Suppressor macrophage treated with lipopolysaccharide for 4 hours (primary cell): Measurements from ENCODE around the gene MRPS7.

Experiments used
- DNase-seq: peaks from one replicate; pipeline ENCODE4 v3.0.0-alpha.2; 2020

MRPS7 gene

DNA sequence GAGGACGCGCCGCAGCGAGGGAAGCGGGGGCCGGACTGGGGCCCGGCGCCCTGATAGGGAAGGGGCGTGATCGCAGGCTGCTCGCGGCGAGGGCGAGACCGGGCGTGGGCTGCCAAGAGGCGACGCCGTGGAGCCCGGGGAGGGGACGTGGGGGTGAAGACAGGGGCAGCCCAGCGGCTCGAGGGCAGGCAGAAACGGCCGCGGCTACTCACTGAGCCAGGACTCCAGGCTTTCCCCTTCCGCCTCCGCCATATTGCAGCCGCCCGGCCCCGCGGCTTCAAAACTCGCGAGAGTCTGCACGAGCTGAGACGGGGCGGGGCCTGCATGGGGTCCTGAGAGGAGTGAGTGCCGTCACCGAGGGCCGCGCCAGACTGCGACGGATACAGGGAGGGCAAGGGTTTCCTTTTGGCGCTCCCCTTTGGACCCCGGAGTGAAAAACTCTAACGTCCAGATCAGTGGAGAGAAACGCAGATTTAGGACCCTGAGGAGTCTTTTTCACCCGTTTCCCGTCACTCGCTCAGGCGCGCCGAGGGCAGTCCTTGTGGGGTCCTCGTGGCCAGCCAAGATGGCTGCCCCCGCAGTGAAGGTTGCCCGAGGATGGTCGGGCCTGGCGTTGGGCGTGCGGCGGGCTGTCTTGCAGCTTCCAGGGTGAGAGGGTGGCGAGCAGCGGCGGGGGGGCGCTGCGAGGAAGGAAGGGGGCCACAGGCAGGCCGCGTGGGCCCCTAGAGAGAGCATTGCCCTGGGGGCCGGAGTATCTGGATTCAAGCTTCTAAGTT lies at the start of gene MRPS7, which contains the start of gene GGA3:
MRPS7 (plus strand) TSS at position 544 of the 776 bp plus-strand sequence; CDS start at position 566, 22 bp downstream.
GGA3 (minus strand) TSS at position 271 of the 776 bp plus-strand sequence; CDS start at position 252, 19 bp downstream.
- peak; percentile 98 for DNase-seq

DNA sequence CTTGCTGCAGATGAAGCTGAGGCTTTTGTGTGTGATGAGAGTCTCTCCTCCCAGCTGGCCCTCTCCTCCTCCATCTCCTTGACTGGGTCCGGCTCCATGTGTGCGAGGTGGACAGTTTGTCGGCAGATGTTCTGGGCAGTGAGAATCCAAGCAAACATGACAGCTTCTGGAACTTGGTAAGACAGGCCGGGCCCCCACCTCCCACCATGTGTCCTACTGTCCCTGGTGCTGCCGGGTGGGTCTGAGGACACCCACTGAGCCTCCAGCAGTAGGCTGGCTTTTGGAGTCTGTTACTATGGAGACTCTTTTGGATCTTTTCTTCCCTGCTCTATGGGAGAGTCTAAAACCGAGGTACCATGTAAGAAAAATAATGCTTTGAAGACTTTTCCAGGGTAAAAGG lies 43.5 kb upstream of the MRPS7 start:
- no peak for DNase-seq

DNA sequence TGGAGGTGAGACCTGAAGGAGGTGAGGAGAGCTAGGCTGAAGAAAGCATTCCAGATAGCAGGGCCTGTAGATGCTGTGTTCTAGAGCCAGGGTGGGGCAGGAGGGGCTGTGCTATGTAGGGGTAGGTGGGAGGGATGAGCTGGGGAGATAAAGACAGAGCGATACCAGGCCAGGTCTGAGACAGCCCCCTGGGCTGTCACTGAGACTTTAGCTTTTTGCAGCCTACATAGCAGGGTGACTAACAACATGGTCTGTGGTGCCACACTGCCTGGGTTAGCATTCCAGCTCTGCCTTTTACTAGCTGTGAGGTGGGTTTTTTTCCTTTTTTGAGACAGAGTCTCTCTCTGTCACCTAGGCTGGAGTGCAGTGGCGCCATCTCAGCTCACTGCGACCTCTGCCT lies 41.9 kb upstream of the MRPS7 start:
- no peak for DNase-seq

DNA sequence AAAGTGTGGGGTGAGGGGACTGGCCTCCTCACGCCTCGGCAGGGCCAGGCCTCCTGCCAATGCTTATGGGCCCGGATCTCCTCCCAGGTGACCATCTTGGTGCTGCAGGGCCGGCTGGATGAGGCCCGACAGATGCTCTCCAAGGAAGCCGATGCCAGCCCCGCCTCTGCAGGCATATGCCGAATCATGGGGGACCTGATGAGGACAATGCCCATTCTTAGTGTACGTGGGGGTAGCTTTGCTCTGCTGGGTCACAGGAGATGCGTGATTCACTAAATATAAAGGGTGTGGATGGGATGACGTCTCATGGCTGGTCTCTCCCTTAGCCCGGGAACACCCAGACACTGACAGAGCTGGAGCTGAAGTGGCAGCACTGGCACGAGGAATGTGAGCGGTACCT lies 36.7 kb upstream of the MRPS7 start:
- no peak for DNase-seq

DNA sequence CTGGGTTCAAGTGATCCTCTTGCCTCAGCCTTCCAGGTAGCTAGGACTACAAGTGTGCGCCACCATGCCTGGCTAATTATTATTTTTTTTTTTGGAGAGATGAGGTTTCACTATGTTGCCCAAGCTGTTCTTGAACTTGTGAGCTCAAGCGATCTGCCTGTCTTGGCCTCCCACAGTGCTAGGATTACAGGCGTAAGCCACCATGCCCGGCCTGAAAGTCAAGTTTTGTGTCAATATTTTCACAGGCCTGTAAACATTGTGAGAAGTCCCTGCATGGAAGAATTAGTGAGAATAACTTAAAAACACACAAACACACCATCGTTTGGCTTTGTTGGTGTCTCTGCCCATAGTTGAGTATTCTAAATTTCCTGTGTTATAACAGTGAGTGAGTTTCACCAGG lies 34.0 kb upstream of the MRPS7 start:
- no peak for DNase-seq

DNA sequence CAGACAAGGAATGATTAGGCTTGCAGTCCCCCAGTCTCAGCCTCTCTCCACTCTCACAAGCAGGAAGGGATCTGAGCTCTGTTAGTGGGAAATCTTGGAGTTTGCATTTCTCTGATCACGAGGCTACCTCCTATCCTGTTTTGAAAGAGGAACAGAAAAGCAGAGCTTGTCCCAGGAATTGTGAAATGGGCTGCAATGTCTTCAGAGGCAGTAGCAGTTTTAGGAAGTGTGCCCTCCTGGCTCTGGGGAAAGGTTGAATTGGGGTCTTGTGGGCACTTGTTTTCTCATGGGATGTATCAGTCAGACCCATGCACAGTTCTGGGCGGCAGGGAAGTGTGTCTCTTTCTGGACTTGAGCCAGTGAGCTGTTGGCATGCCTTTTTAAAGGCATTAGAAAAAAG lies 33.4 kb upstream of the MRPS7 start:
- peak; percentile 96 for DNase-seq

DNA sequence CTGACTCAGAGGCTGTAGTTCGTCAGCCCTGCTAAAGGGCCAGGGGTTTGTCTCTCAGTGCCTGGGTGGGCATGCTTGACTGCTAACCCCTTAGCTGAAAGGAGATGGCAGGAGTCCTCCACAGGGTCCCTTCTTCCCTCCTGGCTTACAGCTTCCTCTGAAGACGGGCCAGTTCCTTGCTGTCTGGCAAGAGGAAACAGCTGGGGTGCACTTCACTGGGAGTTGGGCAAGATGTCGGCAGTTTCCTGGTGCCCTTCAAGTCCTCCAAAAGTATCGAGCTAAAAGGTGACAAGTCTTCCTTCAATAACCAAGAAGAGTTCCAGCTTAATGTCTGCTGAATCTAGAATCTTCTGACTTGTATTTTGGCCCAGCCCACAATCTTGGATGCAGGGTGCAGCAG lies 32.8 kb upstream of the MRPS7 start:
- DNase-seq = peak; percentile 61

DNA sequence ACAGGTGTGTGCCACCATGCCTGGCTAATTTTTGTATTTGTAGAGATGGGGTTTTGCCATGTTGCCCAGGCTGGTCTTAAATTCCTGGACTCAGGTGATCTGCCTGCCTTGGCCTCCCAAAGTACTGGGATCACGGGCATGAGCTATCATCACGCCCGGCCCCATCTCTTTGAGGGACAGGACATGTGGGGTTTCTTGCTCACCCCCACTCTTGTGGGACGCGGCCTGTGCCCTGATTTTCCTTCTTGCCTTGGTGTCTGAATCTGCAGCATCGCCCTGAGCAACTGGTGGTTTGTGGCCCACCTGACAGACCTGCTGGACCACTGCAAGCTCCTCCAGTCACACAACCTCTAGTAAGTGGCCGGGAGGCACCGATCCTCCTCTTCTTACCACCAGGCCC lies 30.6 kb upstream of the MRPS7 start:
- DNase-seq = no peak

DNA sequence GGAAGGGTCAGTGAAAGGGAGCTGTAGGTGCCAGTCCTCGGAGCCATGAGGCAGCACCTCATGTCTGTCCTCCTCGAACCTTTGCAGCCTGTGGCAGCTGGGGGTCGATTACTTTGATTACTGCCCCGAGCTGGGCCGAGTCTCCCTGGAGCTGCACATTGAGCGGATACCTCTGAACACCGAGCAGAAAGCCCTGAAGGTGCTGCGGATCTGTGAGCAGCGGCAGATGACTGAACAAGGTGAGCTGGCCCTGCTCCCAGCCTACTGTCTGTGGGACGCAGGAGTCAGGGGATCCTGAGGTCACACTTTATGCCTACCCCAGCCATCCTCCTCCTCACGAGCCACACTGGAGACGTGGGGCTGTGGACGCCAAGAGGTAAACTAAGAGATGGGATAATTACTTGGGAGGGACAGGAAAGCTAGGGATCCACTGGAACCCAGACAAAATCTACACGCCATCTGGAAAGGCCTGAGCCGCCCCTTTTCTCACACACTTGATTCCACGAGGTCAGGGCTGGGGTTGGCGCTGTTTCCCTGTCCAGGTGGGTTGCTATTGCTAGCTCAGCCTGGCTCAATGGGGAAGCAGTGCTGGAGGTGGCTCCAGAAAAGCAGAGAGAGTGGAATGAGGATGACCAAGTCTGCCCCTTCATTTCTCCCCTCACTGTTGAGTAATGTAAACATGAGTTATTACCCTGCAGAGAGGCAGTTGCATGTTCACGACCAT lies 29.8 kb upstream of the MRPS7 start:
- no peak for DNase-seq

DNA sequence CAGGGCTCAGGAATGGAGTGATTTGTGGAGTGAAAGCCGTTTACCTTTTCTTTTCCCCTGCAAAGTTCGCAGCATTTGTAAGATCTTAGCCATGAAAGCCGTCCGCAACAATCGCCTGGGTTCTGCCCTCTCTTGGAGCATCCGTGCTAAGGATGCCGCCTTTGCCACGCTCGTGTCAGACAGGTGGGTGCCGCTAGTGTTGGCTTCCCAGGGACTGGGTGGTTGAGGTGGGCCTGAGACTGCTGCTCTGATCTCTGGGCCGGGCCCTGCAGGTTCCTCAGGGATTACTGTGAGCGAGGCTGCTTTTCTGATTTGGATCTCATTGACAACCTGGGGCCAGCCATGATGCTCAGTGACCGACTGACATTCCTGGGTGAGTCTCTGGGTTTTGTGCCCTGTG lies 28.9 kb upstream of the MRPS7 start:
- DNase-seq = no peak

DNA sequence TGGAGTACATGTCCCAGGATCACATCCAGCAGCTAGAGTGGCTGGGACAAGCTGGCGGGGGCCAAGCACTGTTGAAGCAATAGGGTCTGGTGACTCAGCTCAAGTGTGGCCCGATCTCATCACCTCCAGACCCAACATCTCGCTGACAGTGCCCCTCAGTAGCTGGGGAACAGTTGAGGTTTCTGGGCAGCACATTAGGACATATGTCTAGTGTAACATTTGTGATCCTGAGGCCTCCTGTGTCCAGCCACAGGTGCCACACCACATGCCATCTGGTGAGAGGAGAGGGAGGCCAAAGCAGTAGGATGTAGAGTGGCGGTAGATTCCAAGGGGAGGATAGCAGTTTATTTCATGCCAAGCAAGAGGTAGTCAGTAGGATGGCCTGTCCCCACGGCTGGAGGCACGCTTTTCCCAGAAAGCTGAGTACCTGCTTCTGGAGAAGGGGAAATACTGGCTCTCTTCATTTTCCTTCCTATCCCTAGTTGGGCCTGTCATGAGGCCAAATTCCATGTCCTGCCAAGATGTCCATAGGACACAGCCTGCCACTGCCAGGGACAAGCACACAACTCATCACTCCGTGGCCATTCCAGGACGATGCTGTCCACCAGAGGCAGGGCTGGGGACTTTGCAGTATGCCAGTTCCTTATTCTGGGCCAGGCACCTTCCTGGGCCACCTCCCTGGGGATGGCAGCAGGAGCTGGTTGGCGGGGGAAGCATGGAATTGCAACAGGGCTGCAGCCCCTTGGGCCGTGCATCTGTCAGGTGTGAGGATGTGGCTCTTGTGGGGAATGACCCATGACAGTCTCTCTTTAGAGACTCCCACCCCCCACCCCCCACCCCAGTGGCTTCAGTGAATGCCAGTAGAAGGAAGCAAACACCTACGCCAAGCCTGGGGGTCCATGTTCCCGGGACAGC lies 24.3 kb upstream of the MRPS7 start:
- no peak for DNase-seq

DNA sequence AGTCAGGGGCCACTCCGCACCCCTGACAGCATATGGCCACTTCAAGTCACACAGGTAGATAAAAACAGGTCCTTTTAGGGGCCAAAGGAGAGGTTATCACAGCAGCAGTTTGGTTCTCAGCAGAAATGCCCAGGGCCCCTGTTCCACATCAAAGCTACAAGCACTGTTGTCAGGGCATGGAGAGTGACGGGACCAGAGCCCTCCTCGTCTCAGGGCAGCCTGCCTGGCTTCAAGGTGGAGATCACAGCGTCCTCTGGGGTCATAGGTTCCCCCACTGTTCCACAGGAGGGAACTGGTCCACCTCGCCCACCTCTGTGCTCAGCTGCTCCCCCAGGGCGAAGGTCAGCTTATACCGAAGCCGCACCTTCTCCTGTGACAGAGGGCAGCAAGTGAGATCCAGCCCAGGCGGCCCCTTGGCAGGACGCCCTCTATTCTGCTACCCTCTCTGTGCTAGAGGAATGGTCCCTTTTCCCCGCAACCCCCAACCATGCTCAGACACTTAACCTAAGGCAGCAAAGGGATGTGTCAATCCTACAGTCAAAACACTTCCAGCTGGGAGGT lies 23.6 kb upstream of the MRPS7 start:
- DNase-seq = no peak

DNA sequence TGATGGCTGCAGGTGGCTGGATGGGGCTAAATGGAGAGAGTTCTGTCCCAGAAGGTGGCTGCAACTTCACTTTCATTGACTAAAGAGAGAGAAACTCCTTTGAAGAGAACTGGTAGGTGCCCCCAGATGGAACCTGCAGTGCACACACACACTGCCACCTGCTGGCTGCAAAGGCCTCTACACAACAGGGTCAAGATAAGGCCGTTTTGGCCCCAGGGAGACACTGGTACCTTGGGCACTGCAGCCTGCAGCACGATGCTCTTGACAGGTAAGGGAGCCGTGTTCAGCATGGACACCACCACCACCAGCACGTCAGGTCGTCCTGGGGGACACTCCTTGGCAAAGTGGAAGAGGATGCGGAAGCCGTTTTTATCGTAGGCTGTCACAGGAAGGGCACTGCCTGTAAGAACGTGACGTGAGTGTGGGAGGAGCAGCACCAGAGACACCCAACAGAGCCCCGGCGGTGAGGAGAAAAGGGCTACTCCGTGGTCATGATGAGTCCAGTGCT lies 22.9 kb upstream of the MRPS7 start:
- peak; percentile 76 for DNase-seq

DNA sequence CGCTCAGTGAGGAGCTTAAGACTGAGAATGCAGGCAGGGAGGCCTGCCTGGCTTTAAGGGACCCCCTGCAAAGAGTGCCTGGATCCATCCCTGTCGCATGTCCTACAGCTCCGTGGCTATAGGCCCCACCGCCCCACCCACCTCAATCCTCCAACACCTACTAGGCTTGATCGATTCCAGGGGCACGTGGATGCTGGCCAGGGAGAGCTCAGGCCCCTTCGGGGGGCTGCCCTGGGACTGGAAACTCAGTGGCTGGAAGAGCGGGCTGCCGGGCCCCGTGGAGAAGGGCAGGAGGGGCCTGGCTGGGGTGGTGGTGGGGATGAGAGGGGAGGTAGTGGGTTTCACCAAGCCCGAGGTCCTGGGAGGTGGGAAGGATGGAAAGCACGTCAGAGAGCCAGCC lies 22.5 kb upstream of the MRPS7 start:
- no peak for DNase-seq

DNA sequence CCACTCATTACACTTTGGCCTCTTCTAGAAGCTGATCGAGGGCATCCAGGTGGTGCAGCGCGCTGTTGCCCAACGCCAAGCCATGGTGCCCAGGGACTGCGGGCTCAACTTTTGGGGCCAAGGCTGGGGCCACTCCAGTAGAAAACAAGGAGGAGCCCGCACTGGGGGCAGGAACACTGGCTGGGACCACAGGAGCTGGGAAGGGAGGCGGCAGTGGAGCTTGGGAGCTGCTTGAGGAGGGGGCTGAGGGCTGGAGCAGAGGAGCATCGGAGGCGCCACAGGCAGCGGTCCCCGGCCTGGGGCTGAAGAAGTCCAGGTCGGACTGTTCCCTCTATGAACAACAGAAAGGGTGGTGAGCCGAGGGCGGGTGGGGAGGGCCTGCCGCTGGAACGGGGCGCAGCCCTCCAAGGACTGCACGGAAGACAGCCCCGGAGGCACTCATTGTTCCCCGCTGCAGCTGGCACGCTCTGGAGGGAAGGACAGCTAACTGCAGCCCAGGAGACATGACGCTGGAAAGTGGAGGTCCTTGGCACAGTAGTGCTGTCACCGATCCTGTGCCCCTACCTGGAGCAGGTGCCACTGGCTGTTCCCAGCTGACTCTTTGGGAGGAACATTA lies 21.8 kb upstream of the MRPS7 start:
- no peak for DNase-seq

DNA sequence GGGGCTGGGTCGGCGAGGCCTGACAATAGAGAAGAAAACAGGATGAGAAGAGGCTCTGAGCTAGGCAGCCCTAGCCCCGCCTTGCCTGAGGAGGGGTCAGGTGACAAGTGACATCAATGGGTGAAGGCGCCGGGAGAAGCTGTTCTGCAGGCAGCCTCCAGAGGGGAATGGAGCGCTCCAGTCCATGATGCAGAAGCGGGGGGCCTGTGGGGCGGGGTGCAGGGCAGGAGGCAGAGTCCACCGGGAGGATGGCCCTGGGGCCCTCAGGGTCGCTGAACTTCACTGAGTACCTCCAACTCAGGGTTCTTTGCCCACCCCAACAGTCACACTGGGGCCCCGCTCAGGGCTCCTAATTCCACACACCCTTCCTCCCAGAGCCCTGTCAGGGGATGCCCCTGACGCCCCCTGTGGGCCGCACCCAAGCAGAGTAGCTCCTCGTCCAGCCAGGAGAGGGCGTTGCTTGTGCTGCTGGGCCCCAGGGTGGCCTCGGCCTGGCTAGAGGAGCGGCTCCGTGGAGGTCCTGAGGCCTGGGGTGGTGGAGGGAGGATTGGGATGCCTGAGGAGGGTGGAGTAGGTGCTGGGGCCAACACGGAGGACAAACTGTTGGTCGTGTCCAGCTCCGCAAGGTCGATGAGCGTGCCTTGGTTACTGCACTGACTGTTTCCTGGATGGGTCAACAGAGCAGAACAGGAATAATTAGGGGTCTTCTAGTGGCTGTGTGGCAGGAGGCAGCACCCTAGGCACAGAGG lies 21.1 kb upstream of the MRPS7 start:
- DNase-seq = peak; percentile 40

DNA sequence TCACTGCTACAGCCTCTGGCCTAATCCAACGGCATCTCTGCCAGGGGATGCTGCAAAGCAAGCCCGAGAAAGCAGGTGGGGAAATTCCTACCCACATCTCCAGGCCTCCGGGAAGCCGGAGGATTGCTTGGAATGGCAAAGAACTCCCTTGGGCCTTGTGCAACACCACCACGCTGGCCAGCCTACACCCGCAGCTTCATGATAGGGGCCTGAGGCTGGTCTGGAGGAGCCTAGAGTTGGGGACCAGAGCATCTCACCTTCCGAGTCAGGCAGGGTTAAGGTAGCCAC lies 20.6 kb upstream of the MRPS7 start:
- DNase-seq = no peak

DNA sequence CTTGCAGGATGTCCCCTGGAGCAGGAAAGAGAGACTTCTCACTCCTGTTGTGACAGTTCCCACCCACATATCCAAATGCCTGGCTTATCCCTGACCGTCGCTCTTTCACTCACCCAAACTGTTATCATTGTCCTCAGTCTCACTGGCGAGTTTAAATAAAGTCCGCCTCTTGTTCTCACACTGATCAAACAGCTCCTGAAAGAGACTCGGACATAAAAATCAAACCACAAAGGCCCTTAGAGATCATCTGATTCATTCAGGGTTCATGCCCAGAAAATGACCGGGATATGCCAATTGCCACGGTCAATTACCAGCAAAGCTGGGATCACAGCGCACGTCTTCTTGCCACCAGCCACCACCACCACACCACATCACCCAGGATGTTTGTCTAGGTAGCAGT lies 20.2 kb upstream of the MRPS7 start:
- DNase-seq = no peak

DNA sequence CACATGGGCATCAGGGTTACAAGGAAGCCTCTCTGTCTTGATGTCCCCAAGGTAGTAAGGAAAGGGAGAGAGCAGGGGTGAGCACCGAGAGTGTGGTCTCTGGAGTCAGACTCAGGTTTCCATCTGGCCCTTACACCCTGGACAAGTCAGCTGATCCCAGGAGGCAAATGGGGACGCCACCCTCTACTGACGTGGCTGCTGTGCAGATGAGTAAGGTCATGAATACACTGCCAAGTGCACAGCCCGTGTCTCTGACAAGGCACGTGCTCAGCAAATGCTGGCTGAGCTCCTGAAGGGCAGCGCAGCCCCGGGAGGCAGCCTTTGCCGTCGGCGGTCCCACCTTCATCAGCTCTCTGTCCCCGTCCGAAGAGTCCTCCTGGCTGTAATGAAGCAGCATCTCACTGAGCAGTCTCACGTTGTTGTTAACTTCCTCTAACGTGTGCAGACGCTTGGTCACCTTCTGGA lies 19.7 kb upstream of the MRPS7 start:
- no peak for DNase-seq

DNA sequence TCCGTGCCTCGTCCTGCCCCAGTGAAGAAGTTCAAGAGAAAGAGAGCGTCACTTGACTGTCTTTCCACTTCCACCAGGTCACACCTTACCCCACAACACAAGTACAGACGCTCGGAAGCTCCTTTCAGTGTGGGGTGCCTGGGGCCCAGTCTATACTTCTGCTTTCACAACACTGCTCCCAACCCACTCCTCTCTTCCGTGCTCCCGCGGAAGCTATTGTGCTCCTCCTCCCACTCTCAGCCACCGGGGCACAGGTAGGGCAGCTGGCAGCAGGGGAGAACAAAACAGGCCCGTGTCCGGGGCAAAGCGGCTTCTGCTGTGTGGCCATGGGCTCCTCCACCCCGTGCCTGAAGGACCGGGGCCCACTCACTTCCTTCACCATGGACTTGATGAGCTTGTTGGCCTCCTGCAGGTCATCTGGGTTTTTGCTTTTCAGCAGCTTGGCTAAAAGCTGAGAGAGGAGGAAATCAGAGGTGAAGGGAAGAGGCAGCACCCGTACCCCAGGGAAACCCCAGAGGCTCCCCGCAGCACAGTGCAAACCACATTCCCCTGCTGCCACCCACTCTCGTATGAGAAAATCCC lies 19.1 kb upstream of the MRPS7 start:
- DNase-seq = no peak
